ENCODE measurements around the gene FASTKD2.

Gene FASTKD2

GRCh38 chr2:206840999-206841398, 75.6 kb downstream of the FASTKD2 start:
- no peak overlapping the region for H3K9ac ChIP-seq (ENCODE audit: low read depth, low read length, poor library complexity, severe bottlenecking)
- no peaks in the 10 kb centered on the region for H3K9me2 ChIP-seq (replicated peaks; ENCODE audit: low read depth, low read length)
- TF ChIP-seq EZH2phosphoT487 (IDR thresholded peaks at IDR 0.05; ENCODE audit: borderline replicate concordance) (no peak), CTCF (conservative IDR thresholded peaks at IDR 0.05; ENCODE audit: low read length) (peak; percentile 31; the same call in 1 of the 2 replicates)

More at GRCh38 chr2:206840999-206841398, 75.6 kb downstream of the FASTKD2 start:
- Histone ChIP-seq H4K20me1 (ENCODE audit: insufficient read depth, low read length, poor library complexity, severe bottlenecking) (no peaks in the 10 kb centered on the region), H3K36me3 (ENCODE audit: insufficient read depth, low read length) (no peaks in the 10 kb centered on the region), H3K4me3 (ENCODE audit: low read length, poor library complexity, severe bottlenecking) (no peak overlapping the region), H3F3A (ENCODE audit: low read depth) (no peaks in the 10 kb centered on the region), H3K27me3 (ENCODE audit: insufficient read depth, low read length, poor library complexity, severe bottlenecking) (no peaks in the 10 kb centered on the region), H3K4me2 (ENCODE audit: low read depth, low read length, poor library complexity, severe bottlenecking) (no peak overlapping the region), H3K9me3 (ENCODE audit: insufficient read depth, low read depth, low read length) (no peaks in the 10 kb centered on the region), H3K79me2 (ENCODE audit: insufficient read depth, low read length) (no peaks in the 10 kb centered on the region), H3K4me1 (ENCODE audit: insufficient read depth, low read length, poor library complexity, severe bottlenecking) (no peaks in the 10 kb centered on the region), H2AFZ (ENCODE audit: low read length) (no peak overlapping the region)

All from Loucy (cell line).